A549 (cell line): Measurements from ENCODE around the gene PDK3.

ENCODE experiments used
- POLR2AphosphoS2 ChIP-seq: conservative IDR thresholded peaks from 2 replicates; pipeline ENCODE4 v1.6.1; 2012; ENCODE audit warnings: low read length, improper control_type of control experiment, inconsistent platforms
- TF ChIP-seq, protein P1 (sequence below): fragments of >200 bp; sonication (Bioruptor Twin); formaldehyde crosslinking; IDR thresholded peaks from 3 replicates; pipeline ENCODE4 v1.5.1; 2016

DNA sequence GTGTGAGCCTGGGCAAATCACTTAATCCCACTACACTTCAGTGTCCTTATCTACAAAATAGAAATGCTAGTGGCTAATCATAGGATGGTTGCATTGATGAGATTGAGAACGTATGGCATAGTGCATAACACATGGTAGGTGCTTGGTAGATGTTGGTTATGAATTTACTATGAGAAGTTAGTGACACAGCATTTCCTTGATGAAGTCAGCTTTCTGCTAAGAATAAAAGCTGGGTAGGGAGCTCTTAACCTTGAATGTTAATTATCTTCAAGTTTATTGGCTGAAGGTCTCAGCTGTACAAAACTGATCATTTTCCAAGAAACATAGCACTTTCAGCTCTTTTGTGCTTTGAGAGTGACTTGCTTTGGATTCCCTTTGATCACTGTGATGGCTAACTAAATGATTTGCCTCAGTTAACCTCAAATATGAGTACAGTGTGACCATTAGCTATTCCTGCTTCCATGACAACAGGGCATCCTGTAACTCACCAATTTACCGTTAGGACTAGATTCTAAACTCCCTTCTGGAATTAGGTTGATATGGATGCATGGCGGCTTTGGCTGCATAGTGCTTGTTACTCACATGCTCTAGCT lies 17.8 kb downstream of the PDK3 start:
- no peak for TF ChIP-seq POLR2AphosphoS2
- TF ChIP-seq, protein P1, sequence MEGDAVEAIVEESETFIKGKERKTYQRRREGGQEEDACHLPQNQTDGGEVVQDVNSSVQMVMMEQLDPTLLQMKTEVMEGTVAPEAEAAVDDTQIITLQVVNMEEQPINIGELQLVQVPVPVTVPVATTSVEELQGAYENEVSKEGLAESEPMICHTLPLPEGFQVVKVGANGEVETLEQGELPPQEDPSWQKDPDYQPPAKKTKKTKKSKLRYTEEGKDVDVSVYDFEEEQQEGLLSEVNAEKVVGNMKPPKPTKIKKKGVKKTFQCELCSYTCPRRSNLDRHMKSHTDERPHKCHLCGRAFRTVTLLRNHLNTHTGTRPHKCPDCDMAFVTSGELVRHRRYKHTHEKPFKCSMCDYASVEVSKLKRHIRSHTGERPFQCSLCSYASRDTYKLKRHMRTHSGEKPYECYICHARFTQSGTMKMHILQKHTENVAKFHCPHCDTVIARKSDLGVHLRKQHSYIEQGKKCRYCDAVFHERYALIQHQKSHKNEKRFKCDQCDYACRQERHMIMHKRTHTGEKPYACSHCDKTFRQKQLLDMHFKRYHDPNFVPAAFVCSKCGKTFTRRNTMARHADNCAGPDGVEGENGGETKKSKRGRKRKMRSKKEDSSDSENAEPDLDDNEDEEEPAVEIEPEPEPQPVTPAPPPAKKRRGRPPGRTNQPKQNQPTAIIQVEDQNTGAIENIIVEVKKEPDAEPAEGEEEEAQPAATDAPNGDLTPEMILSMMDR, result no peak
